Parathyroid adenoma (tissue), 2 donors: ENCODE measurements around the gene LINGO4.
A peak's percentile ranks its signal among the peaks of the same experiment; 100 is the strongest.

Experiments used
- H2AFZ ChIP-seq: fragments of 300-600 bp; sonication (generic); one replicate; pipeline ENCODE4 v1.7.0; 2017; ENCODE audit warnings: antibody characterized with exemption, mild to moderate bottlenecking
- H3K27ac ChIP-seq: fragments of 300-600 bp; sonication (generic); one replicate; pipeline ENCODE4 v1.7.0; 2017
- H3K27me3 ChIP-seq: fragments of 300-600 bp; sonication (generic); one replicate; pipeline ENCODE4 v1.7.0; 2017; ENCODE audit warnings: low read length; ENCODE audit not compliant: control insufficient read depth, insufficient read depth
- H3K36me3 ChIP-seq: fragments of 300-600 bp; sonication (generic); one replicate; pipeline ENCODE4 v1.7.0; 2017; ENCODE audit warnings: low read length; ENCODE audit not compliant: control insufficient read depth, insufficient read depth
- H3K4me1 ChIP-seq: fragments of 300-600 bp; sonication (generic); one replicate; pipeline ENCODE4 v1.7.0; 2017; ENCODE audit warnings: control low read depth
- H3K4me2 ChIP-seq: fragments of 300-600 bp; sonication (generic); one replicate; pipeline ENCODE4 v1.7.0; 2017; ENCODE audit warnings: low read length
- H3K4me3 ChIP-seq: fragments of 300-600 bp; sonication (generic); one replicate; pipeline ENCODE4 v1.7.0; 2017; ENCODE audit warnings: low read depth, low read length
- H3K79me2 ChIP-seq: fragments of 300-600 bp; sonication (generic); one replicate; pipeline ENCODE4 v1.7.0; 2017; ENCODE audit warnings: control low read depth
- H3K9ac ChIP-seq: fragments of 300-600 bp; sonication (generic); one replicate; pipeline ENCODE4 v1.7.0; 2017; ENCODE audit warnings: mild to moderate bottlenecking
- H3K9me3 ChIP-seq: fragments of 300-600 bp; sonication (generic); one replicate; pipeline ENCODE4 v1.7.0; 2017; ENCODE audit warnings: low read length; ENCODE audit not compliant: control insufficient read depth
- TF ChIP-seq, protein P1 (sequence below): fragments of 300-600 bp; sonication (generic); IDR thresholded peaks from one replicate; pipeline ENCODE4 v1.7.0; 2017; ENCODE audit warnings: antibody characterized with exemption, mild to moderate bottlenecking
- donor health status: primary hyperparathyroidism.

LINGO4 gene

DNA sequence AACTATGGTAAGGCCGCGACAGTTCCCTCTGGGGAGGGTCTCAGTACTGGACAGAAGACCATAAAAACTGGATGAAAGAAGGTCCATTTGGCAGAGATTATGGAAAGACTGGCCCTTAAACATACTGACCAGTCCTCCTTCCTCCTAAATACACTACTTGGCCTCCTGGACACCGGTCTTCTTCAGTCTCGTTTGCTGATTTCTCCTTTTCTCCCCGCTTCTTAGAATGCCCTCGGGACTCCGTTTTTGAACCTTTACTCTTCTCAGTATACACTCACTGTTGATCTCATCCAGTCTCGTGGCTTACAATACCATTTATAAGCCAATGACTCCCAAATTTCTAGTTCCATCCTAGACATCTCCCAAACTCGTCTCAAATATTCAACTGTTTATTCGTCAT is 41.2 kb downstream of the LINGO4 start:
- Histone ChIP-seq H3K36me3 (no peaks in the 10 kb centered on the region), H2AFZ (peak overlapping the region; percentile 79), H3K9ac (peak overlapping the region; percentile 7), H3K4me3 (peak overlapping the region; percentile 85), H3K4me2 (peak overlapping the region; percentile 94), H3K79me2 (no peaks in the 10 kb centered on the region), H3K27ac (peak overlapping the region; percentile 93), H3K9me3 (no peaks in the 10 kb centered on the region), H3K27me3 (no peaks in the 10 kb centered on the region), H3K4me1 (peaks cover 17% of the 10 kb centered on the region)
- TF ChIP-seq, protein P1, sequence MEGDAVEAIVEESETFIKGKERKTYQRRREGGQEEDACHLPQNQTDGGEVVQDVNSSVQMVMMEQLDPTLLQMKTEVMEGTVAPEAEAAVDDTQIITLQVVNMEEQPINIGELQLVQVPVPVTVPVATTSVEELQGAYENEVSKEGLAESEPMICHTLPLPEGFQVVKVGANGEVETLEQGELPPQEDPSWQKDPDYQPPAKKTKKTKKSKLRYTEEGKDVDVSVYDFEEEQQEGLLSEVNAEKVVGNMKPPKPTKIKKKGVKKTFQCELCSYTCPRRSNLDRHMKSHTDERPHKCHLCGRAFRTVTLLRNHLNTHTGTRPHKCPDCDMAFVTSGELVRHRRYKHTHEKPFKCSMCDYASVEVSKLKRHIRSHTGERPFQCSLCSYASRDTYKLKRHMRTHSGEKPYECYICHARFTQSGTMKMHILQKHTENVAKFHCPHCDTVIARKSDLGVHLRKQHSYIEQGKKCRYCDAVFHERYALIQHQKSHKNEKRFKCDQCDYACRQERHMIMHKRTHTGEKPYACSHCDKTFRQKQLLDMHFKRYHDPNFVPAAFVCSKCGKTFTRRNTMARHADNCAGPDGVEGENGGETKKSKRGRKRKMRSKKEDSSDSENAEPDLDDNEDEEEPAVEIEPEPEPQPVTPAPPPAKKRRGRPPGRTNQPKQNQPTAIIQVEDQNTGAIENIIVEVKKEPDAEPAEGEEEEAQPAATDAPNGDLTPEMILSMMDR: no peak

DNA sequence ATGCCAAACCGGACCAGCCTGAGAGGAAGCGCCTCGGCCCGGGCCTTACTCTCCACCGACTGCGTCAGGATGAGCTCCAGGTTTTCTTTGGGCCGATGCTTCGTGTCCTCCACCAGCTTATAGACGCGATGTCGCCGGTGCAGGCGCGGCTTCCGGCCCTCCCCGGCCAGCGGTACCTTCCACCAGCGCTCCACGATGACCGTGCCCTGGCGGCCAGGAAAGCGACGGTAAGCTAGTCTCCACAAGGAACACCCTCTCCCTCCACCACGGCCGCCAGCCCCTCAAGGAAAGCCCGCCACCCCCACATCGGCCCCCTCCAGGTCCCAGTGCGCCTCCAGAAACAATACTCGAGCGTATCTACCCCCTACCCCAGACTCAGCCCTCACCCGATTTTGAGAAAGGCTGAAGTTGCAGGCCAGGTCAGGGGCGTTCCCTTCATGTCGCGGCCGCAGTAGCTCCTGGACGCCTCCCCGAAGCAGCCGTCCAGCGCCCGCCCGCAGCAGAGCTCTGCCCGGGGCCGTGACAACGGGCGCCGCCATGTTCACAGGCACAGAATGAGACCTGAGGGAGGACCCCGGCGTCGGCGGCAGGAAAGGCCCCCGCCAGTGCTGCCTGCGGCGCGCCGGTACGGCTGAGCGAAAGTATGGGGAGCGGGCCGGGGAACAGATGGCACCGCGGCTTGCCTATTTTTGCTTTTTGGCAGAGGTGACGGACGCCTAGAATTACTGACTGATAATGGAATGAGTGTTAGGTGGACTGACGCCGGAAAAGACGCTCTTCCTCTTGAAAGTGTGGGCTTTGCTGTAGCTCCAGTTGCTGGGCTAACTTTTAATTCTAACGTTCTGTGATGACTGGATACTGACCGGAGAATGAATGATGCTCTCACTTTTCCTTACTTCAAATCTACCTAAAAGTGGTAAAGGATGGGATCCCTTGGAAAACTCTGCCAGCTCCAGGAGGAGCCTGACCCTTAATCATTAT is 42.0 kb downstream of the LINGO4 start, which contains the start of gene MRPL9:
MRPL9 (minus strand) TSS at position 556 of the 981 bp plus-strand sequence; CDS start at position 539, 17 bp downstream.
- Histone ChIP-seq H3K27ac (peak within 1 kb of the TSS; percentile 93), H3K9me3 (no peaks in the 10 kb centered on the region), H3K79me2 (no peaks in the 10 kb centered on the region), H3K4me3 (peak within 1 kb of the TSS; percentile 85), H3K4me2 (peak within 1 kb of the TSS; percentile 94), H3K36me3 (no peaks in the 10 kb centered on the region), H3K27me3 (no peaks in the 10 kb centered on the region), H3K9ac (peak within 1 kb of the TSS; percentile 53), H3K4me1 (peaks cover 15% of the 10 kb centered on the region), H2AFZ (peak within 1 kb of the TSS; percentile 79)
- TF ChIP-seq, protein P1: no peak

DNA sequence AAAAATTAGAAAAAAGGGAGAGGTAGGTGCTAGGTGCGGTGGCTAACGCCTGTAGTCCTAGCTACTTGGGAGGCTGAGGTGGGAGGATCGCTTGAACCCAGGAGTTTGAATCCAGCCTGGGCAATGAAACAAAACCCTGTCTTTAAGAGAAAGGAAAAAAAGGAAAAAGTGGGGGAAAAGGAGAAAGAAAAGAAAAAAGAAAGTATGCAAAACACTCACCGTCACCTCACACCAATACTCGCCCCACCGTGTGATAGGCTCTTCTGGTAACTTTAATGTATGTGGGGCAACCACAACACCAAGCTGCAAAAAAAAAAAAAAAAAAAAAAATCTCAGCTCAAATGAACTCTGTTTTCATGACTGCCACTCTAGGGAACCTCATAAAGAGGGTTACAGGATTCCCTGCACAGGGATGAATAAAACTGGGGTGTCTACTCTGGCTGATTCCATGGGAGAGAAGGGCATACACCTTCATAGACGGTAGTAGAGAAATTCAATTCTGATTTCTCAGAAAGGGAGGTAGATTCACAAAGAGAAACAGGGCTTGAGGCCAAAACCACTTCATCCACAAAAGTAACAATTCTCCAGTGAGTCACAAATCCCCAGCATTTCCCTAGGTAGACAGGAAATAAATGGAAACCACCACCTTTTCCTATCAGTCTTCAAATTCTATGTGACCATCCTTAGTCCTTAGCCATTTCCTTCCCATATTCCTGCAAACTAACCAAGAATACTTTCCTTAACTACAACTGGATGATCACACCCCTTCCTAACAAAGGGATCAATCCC is 44.4 kb downstream of the LINGO4 start:
- TF ChIP-seq, protein P1: no peak
- Histone ChIP-seq H3K9me3 (no peaks in the 10 kb centered on the region), H3K27ac (no peak overlapping the region), H3K4me2 (no peak overlapping the region), H3K9ac (no peak overlapping the region), H3K4me1 (peaks cover 6% of the 10 kb centered on the region), H3K4me3 (no peak overlapping the region), H2AFZ (no peak overlapping the region), H3K79me2 (no peaks in the 10 kb centered on the region), H3K36me3 (no peaks in the 10 kb centered on the region), H3K27me3 (no peaks in the 10 kb centered on the region)

DNA sequence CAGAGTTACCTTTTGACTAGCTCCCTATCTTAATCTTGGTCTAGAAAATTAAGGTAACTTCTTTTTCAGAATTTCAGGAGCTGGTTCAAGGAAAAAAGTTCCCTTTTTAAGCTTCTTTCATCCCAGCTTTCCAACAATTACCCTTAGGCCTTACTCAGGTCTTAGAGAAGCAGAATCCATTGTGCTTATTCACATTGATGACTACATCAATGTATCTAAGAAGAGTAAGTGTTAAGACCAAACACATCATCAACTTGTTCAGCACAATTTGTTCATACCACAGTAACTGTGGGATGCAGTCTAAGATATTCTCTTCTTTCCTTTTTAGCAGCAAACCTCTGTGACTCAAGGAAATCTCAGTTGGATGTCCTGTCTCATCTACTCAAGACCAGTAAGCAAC is 46.0 kb downstream of the LINGO4 start:
- no peaks in the 10 kb centered on the region for H3K79me2 ChIP-seq
- H3K4me1 ChIP-seq: peaks cover 3% of the 10 kb centered on the region
- no peaks in the 10 kb centered on the region for H3K9me3 ChIP-seq
- no peaks in the 10 kb centered on the region for H3K36me3 ChIP-seq
- no peak overlapping the region for H3K9ac ChIP-seq
- no peaks in the 10 kb centered on the region for H3K27me3 ChIP-seq
- H3K4me3 ChIP-seq: no peak overlapping the region
- H2AFZ ChIP-seq: no peak overlapping the region
- H3K27ac ChIP-seq: peak overlapping the region; percentile 47
- TF ChIP-seq, protein P1: no peak
- peak overlapping the region; percentile 33 for H3K4me2 ChIP-seq
